Activated gamma-delta T cell (primary cell): ENCODE measurements around the gene PPP1R2.
A peak's percentile ranks its signal among the peaks of the same experiment; 100 is the strongest.
"Not testable (repeated sequence)": the region's sequence is repeated elsewhere in the genome, so short reads cannot be mapped to it uniquely, and the experiment has no call there.

Source experiments
- DNase-seq: peaks from one replicate; lab custom pipeline; 2025; lab: John Stamatoyannopoulos, UW
- total RNA-seq, 2 donors: gene quantifications; one replicate each; lab custom pipeline; 2026; lab: John Stamatoyannopoulos, UW

PPP1R2 gene
- total RNA-seq = 146 to 151 reads per million in 2 donors

- peak; percentile 88 for DNase-seq
These were observed at the start of gene PPP1R2 for GRCh38 chr3:195542698-195543499. TSS of gene PPP1R2 (minus strand) at chr3:195543325. CDS start at chr3:195543025, 300 bp downstream.

- DNase-seq = no peak
These were observed 48.7 kb upstream of the PPP1R2 start for GRCh38 chr3:195591852-195592251.

- no peak for DNase-seq
These were observed 48.1 kb upstream of the PPP1R2 start for GRCh38 chr3:195591220-195591619.

GRCh38 chr3:195590381-195590780, 47.3 kb upstream of the PPP1R2 start:
- not testable (repeated sequence) for DNase-seq

GRCh38 chr3:195589796-195590195, 46.7 kb upstream of the PPP1R2 start:
- DNase-seq = not testable (repeated sequence)

- DNase-seq = no peak
These were observed 44.7 kb upstream of the PPP1R2 start for GRCh38 chr3:195587824-195588223.

GRCh38 chr3:195587406-195587805, 44.3 kb upstream of the PPP1R2 start:
- DNase-seq = no peak

GRCh38 chr3:195584543-195584870, 41.4 kb upstream of the PPP1R2 start:
- DNase-seq = no peak

- DNase-seq = no peak
These were observed 40.9 kb upstream of the PPP1R2 start, which contains the start of gene APOD for GRCh38 chr3:195583831-195584542. TSS of gene APOD (minus strand) at chr3:195583940. CDS start at chr3:195579461, 4,479 bp downstream.

GRCh38 chr3:195582947-195583346, 39.8 kb upstream of the PPP1R2 start:
- DNase-seq = no peak

GRCh38 chr3:195580744-195581443, 37.8 kb upstream of the PPP1R2 start:
- no peak for DNase-seq

- no peak for DNase-seq
These were observed 36.2 kb upstream of the PPP1R2 start for GRCh38 chr3:195579281-195579680.

GRCh38 chr3:195578565-195578964, 35.4 kb upstream of the PPP1R2 start:
- DNase-seq = no peak

- no peak for DNase-seq
These were observed 34.6 kb upstream of the PPP1R2 start for GRCh38 chr3:195577645-195578177.

GRCh38 chr3:195574497-195575304, 31.6 kb upstream of the PPP1R2 start:
- no peak for DNase-seq

- no peak for DNase-seq
These were observed 30.7 kb upstream of the PPP1R2 start for GRCh38 chr3:195573611-195574496.

- no peak for DNase-seq
These were observed 28.2 kb upstream of the PPP1R2 start for GRCh38 chr3:195571361-195571760.

- DNase-seq = no peak
These were observed 27.8 kb upstream of the PPP1R2 start for GRCh38 chr3:195570912-195571311.

- no peak for DNase-seq
These were observed 27.2 kb upstream of the PPP1R2 start for GRCh38 chr3:195570344-195570743.

- DNase-seq = no peak
These were observed 25.5 kb upstream of the PPP1R2 start for GRCh38 chr3:195568630-195569029.
